OCI-LY7 (cell line): ENCODE results near the gene ZNF699.

Source experiments
- EZH2phosphoT487 ChIP-seq: fragments of 200-600 bp; sonication (generic); IDR thresholded peaks from 2 replicates; pipeline ENCODE4 v1.6.1; 2018; ENCODE audit warnings: low read depth, borderline replicate concordance, mild to moderate bottlenecking, mixed run types, antibody characterized with exemption, low read length, moderate library complexity, mixed read lengths
- TF ChIP-seq, protein P1 (sequence below): fragments of 200-600 bp; sonication (generic); conservative IDR thresholded peaks from 2 replicates; pipeline ENCODE4 v1.5.1; 2014; ENCODE audit warnings: mild to moderate bottlenecking, antibody characterized with exemption, low read length, moderate library complexity, mixed read lengths

DNA sequence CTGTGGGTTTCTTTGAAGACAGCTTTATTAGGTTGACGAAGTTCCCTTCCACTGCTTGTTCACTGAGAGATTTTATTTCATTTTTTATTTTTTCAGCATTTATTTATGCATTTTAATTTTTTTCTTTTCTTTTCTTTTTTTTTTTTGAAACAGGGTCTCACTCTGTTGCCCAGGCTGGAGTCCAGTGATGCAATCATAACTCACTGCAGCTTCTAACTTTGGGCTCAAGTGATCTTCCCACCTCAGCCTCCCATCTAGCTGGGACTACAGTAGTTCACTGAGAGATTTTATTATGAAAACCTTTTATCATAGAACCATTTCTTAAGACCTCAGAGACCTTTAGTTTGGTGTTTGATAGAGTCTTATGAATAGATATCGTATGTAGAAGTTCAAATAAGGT is 42.9 kb upstream of the ZNF699 start:
- TF ChIP-seq, protein P1, sequence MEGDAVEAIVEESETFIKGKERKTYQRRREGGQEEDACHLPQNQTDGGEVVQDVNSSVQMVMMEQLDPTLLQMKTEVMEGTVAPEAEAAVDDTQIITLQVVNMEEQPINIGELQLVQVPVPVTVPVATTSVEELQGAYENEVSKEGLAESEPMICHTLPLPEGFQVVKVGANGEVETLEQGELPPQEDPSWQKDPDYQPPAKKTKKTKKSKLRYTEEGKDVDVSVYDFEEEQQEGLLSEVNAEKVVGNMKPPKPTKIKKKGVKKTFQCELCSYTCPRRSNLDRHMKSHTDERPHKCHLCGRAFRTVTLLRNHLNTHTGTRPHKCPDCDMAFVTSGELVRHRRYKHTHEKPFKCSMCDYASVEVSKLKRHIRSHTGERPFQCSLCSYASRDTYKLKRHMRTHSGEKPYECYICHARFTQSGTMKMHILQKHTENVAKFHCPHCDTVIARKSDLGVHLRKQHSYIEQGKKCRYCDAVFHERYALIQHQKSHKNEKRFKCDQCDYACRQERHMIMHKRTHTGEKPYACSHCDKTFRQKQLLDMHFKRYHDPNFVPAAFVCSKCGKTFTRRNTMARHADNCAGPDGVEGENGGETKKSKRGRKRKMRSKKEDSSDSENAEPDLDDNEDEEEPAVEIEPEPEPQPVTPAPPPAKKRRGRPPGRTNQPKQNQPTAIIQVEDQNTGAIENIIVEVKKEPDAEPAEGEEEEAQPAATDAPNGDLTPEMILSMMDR: no peak
- TF ChIP-seq EZH2phosphoT487: no peak
